Liver (tissue), 3 donors: ENCODE results near the gene ACTL8.

Experiments used
- JUND ChIP-seq, 2 donors: IDR thresholded peaks; 2 replicates each; pipeline ENCODE4 v1.6.1; 2016; ENCODE audit warnings: antibody characterized with exemption in 2 of 2
- TAF1 ChIP-seq: conservative IDR thresholded peaks from 2 replicates; pipeline ENCODE4 v1.6.1; 2016; ENCODE audit warnings: antibody characterized with exemption, mild to moderate bottlenecking
- YY1 ChIP-seq: IDR thresholded peaks from 2 replicates; pipeline ENCODE4 v1.6.1; 2016; ENCODE audit warnings: antibody characterized with exemption, mild to moderate bottlenecking
- TF ChIP-seq, protein P1 (sequence below): fragments of 150-350 bp; IDR thresholded peaks from 2 replicates; pipeline ENCODE4 v1.5.1; 2017; ENCODE audit warnings: improper control_type of control experiment, low read depth, low read length; ENCODE audit not compliant: missing input control
- TF ChIP-seq, protein P2 (sequence below): IDR thresholded peaks from 2 replicates; pipeline ENCODE4 v1.6.1; 2016; ENCODE audit warnings: antibody characterized with exemption
- TF ChIP-seq, protein P3 (sequence below): IDR thresholded peaks from 2 replicates; pipeline ENCODE4 v1.6.1; 2016; ENCODE audit warnings: antibody characterized with exemption, mild to moderate bottlenecking
- TF ChIP-seq, protein P4 (sequence below): IDR thresholded peaks from 2 replicates; pipeline ENCODE4 v1.6.1; 2016; ENCODE audit warnings: antibody characterized with exemption
- donor health status: healthy.
- donor health status: healthy.

DNA sequence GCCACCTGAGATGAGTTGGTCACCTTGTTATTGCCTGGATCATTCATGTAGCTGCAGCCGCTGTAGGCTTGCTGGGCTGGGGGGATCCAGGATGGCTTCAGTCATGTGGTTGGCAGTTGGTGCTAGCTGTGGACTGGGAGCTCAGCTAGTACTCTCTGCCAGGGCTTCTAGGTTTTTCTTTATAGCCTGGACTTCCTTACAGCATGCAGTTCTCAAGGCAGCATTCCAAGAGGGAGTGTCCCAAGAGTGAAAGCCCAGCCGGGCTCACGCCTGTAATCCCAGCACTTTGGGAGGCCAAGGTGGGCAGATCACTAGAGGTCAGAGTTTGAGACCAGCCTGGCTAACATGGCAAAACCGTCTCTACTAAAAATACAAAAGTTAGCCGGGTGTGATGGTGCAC is 23.7 kb upstream of the ACTL8 start:
- no peak for TF ChIP-seq YY1
- TF ChIP-seq, protein P1, sequence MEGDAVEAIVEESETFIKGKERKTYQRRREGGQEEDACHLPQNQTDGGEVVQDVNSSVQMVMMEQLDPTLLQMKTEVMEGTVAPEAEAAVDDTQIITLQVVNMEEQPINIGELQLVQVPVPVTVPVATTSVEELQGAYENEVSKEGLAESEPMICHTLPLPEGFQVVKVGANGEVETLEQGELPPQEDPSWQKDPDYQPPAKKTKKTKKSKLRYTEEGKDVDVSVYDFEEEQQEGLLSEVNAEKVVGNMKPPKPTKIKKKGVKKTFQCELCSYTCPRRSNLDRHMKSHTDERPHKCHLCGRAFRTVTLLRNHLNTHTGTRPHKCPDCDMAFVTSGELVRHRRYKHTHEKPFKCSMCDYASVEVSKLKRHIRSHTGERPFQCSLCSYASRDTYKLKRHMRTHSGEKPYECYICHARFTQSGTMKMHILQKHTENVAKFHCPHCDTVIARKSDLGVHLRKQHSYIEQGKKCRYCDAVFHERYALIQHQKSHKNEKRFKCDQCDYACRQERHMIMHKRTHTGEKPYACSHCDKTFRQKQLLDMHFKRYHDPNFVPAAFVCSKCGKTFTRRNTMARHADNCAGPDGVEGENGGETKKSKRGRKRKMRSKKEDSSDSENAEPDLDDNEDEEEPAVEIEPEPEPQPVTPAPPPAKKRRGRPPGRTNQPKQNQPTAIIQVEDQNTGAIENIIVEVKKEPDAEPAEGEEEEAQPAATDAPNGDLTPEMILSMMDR: no peak
- TF ChIP-seq, protein P2, sequence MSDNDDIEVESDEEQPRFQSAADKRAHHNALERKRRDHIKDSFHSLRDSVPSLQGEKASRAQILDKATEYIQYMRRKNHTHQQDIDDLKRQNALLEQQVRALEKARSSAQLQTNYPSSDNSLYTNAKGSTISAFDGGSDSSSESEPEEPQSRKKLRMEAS: no peak
- TF ChIP-seq TAF1: no peak
- TF ChIP-seq, protein P3, sequence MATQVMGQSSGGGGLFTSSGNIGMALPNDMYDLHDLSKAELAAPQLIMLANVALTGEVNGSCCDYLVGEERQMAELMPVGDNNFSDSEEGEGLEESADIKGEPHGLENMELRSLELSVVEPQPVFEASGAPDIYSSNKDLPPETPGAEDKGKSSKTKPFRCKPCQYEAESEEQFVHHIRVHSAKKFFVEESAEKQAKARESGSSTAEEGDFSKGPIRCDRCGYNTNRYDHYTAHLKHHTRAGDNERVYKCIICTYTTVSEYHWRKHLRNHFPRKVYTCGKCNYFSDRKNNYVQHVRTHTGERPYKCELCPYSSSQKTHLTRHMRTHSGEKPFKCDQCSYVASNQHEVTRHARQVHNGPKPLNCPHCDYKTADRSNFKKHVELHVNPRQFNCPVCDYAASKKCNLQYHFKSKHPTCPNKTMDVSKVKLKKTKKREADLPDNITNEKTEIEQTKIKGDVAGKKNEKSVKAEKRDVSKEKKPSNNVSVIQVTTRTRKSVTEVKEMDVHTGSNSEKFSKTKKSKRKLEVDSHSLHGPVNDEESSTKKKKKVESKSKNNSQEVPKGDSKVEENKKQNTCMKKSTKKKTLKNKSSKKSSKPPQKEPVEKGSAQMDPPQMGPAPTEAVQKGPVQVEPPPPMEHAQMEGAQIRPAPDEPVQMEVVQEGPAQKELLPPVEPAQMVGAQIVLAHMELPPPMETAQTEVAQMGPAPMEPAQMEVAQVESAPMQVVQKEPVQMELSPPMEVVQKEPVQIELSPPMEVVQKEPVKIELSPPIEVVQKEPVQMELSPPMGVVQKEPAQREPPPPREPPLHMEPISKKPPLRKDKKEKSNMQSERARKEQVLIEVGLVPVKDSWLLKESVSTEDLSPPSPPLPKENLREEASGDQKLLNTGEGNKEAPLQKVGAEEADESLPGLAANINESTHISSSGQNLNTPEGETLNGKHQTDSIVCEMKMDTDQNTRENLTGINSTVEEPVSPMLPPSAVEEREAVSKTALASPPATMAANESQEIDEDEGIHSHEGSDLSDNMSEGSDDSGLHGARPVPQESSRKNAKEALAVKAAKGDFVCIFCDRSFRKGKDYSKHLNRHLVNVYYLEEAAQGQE: no peak
- TF ChIP-seq, protein P4, sequence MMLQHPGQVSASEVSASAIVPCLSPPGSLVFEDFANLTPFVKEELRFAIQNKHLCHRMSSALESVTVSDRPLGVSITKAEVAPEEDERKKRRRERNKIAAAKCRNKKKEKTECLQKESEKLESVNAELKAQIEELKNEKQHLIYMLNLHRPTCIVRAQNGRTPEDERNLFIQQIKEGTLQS: no peak
- no peak for TF ChIP-seq JUND (IDR thresholded peaks at IDR 0.05)
